ENCODE data around the gene TMEM175.
A peak's percentile ranks its signal among the peaks of the same experiment; 100 is the strongest.

The TMEM175 gene

GRCh38 chr4:931960-932712 lies at the start of gene TMEM175, which contains the start of gene GAK:
TMEM175 (plus strand) TSS chr4:932460; CDS start chr4:947740, 15,280 bp downstream.
GAK (minus strand) TSS chr4:932316; CDS start chr4:932187, 129 bp downstream.
- peak; percentile 97 for DNase-seq

- no peak for DNase-seq
Measured at GRCh38 chr4:882646-883045, 49.6 kb upstream of the TMEM175 start.

DNA sequence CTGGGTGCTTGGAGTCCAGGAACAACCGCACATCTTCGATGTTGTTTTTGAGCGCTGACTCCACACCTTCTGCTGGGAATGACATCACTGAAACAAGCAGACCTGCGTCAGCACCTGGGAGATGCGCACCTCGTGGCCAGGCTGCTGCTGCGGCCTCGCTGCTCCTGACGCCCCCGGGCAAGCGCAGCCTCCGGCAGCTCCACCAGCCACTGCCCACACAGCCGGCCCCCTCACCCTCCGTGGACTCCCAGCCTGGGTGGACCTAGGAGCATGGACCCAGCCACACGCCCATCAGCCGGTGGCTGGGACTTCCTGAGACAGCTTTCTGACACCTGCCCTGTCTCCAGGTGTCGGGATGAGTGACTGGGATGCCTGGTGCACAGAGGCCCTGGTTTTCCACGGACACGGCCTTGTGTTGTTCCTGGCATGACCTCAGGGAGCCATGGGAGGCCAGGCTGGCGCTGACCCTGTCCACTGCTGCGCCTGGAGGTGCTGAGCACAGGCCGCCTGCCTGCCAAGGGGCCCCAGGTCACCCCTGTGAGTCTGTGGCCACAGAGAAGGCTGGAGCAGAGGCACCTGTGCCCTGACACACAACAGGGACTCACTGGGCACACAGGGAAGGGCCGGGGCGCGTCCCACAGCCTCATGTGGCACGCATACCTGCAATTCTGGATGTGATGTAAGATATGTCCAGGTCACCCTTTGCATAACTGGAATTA lies 48.7 kb upstream of the TMEM175 start:
- DNase-seq = no peak

DNA sequence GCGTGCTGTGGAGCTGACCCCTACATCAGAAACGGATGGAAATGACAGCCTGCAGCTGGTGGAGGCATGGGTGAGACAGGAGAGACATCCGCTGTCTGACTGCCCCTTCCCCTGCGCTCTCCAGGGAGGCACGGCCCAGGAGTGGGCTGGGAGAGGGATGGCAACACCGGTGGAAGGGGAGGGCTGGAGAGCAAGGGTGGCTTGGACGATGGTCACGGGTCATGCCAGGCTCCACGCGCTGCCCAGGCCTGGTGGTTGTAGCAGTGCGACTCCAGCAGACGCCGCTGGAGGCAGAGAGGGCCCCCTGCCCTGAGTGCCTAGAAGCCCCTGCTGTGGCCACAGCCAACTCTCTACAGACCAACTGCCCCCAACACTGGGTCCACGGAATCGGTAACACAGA lies 48.0 kb upstream of the TMEM175 start:
- DNase-seq = no peak

- DNase-seq = no peak
Measured at GRCh38 chr4:884896-885295, 47.4 kb upstream of the TMEM175 start.

- DNase-seq = no peak
Measured at GRCh38 chr4:885353-885752, 46.9 kb upstream of the TMEM175 start.

DNA sequence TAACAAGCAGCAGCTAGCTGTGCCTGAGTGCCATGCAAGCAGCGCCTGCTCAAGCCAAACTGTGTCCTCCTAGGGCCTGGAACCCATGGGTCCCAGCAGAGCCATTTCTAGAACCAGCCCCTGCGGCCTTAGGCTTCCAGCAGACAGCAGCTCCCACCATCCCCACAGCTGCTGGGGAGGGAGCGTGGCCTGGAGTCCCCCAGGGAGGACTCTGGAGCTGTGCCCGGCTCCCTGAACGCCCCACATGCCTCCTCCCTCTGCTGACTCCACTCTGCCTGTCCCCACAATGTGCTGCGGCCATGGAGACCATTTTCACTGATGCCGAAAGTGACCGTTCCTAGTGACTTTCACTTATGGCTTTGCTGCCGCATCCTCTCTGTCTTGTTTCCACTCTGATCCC lies 46.0 kb upstream of the TMEM175 start:
- no peak for DNase-seq

- DNase-seq = no peak
Measured at GRCh38 chr4:887034-887763, 45.1 kb upstream of the TMEM175 start.

DNA sequence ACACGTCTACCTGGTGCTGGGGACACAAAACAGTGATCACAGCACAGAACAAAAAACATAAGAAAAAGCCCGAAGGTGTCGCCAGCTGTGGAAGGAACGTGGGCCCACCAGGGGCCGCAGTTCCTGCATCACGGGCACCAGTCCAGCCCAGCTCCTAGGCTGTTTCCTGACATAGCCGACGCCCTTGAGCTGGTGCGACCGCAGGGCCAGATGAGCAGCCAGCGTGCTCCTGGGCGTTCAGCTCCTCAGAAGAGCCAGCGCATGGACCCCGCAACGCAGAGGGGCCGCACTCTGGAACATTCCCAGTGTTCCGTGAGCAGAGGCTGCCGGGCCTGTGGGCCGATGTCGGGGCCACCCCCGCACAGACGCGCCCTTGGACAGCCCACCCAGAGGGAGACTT lies 44.2 kb upstream of the TMEM175 start:
- DNase-seq = no peak

- no peak for DNase-seq
Measured at GRCh38 chr4:889516-889915, 42.7 kb upstream of the TMEM175 start.

DNA sequence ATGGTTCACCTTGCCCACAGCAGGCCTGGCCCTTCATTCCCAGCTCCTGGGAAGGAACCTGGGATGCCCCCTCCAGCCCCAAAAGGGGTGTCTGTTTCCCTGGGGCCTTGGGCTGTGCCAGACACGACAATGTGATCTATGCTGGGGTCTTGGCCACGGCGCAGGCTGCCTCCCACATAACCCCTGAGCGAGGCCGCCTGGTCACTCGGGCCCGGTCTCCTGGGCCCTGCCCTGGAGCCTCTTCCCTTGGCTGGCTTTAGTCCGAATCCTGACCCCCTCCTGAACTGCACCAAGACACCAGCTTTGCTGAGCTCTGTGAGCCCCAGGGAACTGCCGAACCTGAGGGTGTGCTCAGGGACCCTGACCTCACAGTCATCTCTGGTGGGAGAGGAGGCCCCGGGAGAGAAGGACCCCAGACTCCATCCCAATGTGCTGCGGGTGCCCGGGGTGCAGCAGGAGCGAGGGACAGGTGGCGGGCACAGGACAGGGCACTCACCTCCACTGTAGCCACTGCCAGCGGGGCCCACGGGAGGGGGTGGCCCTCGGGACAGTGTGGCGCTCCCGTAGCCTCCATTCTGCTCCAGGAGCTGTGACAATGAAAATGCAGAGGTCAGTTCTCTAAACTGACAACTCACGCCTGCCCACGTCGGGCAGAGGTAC lies 42.1 kb upstream of the TMEM175 start:
- no peak for DNase-seq

- no peak for DNase-seq
Measured at GRCh38 chr4:891747-892146, 40.5 kb upstream of the TMEM175 start.

DNA sequence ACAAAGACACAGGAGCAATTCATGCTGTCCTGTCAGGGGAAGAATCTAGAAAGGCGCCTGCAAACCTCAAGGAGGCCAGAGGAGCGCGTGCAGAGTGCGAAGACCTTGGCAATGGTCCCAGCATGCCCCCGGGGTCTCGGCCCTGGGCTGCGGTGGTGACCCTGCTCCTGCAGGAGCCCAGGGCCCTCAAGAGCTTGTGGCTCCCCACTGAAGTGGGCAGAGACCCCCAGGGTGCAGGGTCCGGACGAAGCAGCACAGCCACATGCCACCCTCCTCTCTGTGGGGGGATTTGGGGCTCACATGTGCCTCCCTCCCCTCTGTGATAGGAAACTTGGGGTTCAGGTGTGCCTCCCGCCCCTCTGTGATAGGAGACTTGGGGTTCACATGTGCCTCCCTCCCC lies 39.5 kb upstream of the TMEM175 start:
- no peak for DNase-seq

- no peak for DNase-seq
Measured at GRCh38 chr4:893276-893994, 38.8 kb upstream of the TMEM175 start.

- DNase-seq = no peak
Measured at GRCh38 chr4:893995-894705, 38.1 kb upstream of the TMEM175 start.

- no peak for DNase-seq
Measured at GRCh38 chr4:895596-895995, 36.7 kb upstream of the TMEM175 start.

- DNase-seq = no peak
Measured at GRCh38 chr4:896216-896615, 36.0 kb upstream of the TMEM175 start.

DNA sequence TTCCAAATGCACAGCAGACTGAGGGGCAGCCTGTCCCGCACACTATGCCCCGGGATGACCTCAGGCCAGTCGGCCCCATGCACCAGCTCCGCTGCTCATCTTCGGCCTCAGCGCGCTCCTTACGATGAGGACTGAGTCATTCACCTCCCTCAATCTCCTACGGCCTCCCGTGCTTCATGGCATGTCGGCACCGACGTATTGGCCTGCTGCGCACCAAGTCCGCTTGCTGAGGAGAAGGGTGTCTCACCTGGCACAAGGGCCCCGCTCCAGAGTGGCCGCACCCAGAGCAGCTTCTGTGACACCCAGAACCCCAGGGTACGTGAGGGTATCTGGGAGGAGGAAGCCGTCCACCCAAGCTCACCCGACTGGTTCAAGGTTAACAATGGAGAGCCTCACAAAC lies 35.6 kb upstream of the TMEM175 start:
- no peak for DNase-seq

- no peak for DNase-seq
Measured at GRCh38 chr4:898123-898522, 34.1 kb upstream of the TMEM175 start.

DNA sequence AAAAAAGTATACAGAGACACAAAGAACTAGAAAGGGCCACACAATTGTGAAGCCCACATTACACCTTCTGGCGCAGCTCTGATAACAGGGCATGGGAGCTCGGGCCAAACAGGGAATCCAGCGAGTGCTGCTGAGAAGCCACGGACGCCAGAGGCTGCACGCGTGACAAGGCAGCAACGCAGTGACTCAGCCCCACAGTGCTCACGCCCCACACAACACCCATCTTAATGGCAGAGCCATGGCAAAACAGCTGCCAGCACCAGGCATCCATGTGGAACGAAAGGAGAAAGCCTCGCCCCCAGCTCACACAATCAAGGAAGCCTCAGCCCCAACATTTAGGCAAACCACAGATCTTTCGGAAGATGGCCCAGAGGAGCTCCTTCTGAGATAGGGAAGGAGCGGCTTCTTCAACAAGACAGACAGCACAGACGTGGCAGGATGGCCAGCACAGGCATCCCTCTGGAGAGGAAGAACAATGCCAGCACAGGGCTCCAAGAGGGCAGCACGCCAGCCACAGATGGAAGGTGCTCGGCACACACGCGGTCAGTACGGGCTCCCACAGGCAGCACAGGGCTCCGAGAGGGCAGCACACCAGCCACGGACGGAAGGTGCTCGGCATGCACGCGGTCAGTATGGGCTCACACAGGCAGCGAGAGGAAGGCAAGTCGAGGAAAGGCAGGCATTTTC lies 33.2 kb upstream of the TMEM175 start:
- no peak for DNase-seq

- no peak for DNase-seq
Measured at GRCh38 chr4:899556-899906, 32.7 kb upstream of the TMEM175 start.

All from CD4-positive, alpha-beta T cell treated with Interleukin-12 subunit alpha and Interleukin-12 subunit beta, for 1 hour (primary cell).